Kidney (tissue), 14 donors: ENCODE measurements around the gene UXT. TPM values are rescaled to one million over a fixed set of nuclear protein-coding genes. Genes with fewer than 3 reads are reported as not detected.

Experiments
- DNase-seq, 5 donors: peaks; one replicate each; pipeline ENCODE4 v3.0.0-alpha.2; 2013 to 2020
- FAIRE-seq: peaks from 2 replicates; lab custom pipeline; 2012; peaks lifted over from hg19 to GRCh38; lab: Jason Lieb, UNC
- H3K27ac ChIP-seq, 2 donors: one replicate each; pipeline ENCODE4 v1.7.0; 2013; ENCODE audit warnings: low read depth in 2 of 2, low read length in 2 of 2, inconsistent platforms in 1 of 2
- H3K27me3 ChIP-seq: one replicate; pipeline ENCODE4 v1.7.1; 2013; ENCODE audit warnings: low read length, inconsistent platforms; ENCODE audit not compliant: control insufficient read depth, insufficient read depth
- H3K36me3 ChIP-seq, 3 donors: one replicate each; pipeline versions ENCODE4 v1.7.0 to v1.7.1; 2013; ENCODE audit warnings: low read length in 3 of 3, control low read depth in 1 of 3, inconsistent platforms in 1 of 3; ENCODE audit not compliant: insufficient read depth in 3 of 3, control insufficient read depth in 2 of 3
- H3K4me1 ChIP-seq, 3 donors: one replicate each; pipeline versions ENCODE4 v1.7.0 to v1.7.1; 2013; ENCODE audit warnings: low read length in 3 of 3, inconsistent platforms in 1 of 3, low read depth in 1 of 3; ENCODE audit not compliant: control insufficient read depth in 2 of 3, insufficient read depth in 2 of 3
- H3K4me3 ChIP-seq, 3 donors: one replicate each; pipeline versions ENCODE4 v1.7.0 to v1.8.1; 2013; ENCODE audit warnings: low read length in 3 of 3, control low read depth in 1 of 3, inconsistent platforms in 1 of 3
- H3K9ac ChIP-seq, 3 donors: one replicate each; pipeline versions ENCODE4 v1.7.0 to v1.7.1; 2013; ENCODE audit warnings: low read length in 3 of 3, control low read depth in 1 of 3, inconsistent platforms in 1 of 3
- H3K9me3 ChIP-seq, 3 donors: one replicate each; pipeline versions ENCODE4 v1.7.0 to v1.7.1; 2013; ENCODE audit warnings: low read length in 3 of 3, control low read depth in 1 of 3, inconsistent platforms in 1 of 3; ENCODE audit not compliant: control insufficient read depth in 2 of 3, insufficient read depth in 1 of 3
- intact Hi-C: fragments of 100-400 bp; cut with DNase I; formaldehyde crosslinking; loops from one replicate; pipeline ENCODE4 v1.11.1; 2022
- polyA plus RNA-seq: library from polyadenylated mRNA; stranded (reverse); fragments of 350-450 nt; fragmentation: Illumina TruSeq; extraction: RNeasy Lipid Tissue Mini Kit (QIAGEN cat#74804); gene quantifications from one replicate; pipeline ENCODE4 v1.2.3, GENCODE V29; 2014; ENCODE audit warnings: low read depth, low replicate concordance; ENCODE audit not compliant: insufficient read depth
- total RNA-seq: library from RNA; stranded (reverse); fragmentation: NEBNext Ultra II Directional; extraction: Animal tissue kit (Norgen Biotek cat#: 25700); gene quantifications from one replicate; pipeline ENCODE4 v1.2.1, GENCODE V29; 2021
- TF ChIP-seq, protein P1 (sequence below): IDR thresholded peaks from 3 replicates; pipeline ENCODE4 v1.5.1; 2012; ENCODE audit warnings: mild to moderate bottlenecking, moderate library complexity, borderline replicate concordance; ENCODE audit not compliant: insufficient read depth; ENCODE audit errors: extremely low read depth
- donor health status: control.
- donor health status: control.
- donor health status: control.
- donor health status: control.
- donor health status: control.
- donor health status: DM: yes; HTN: yes; CAD: no.
- donor health status: Normal renal cell carcinoma (clear cell type).

Gene UXT
- total and polyA plus RNA-seq, 2 donors from 2014 or later, result 88.0 to 210 TPM

DNA sequence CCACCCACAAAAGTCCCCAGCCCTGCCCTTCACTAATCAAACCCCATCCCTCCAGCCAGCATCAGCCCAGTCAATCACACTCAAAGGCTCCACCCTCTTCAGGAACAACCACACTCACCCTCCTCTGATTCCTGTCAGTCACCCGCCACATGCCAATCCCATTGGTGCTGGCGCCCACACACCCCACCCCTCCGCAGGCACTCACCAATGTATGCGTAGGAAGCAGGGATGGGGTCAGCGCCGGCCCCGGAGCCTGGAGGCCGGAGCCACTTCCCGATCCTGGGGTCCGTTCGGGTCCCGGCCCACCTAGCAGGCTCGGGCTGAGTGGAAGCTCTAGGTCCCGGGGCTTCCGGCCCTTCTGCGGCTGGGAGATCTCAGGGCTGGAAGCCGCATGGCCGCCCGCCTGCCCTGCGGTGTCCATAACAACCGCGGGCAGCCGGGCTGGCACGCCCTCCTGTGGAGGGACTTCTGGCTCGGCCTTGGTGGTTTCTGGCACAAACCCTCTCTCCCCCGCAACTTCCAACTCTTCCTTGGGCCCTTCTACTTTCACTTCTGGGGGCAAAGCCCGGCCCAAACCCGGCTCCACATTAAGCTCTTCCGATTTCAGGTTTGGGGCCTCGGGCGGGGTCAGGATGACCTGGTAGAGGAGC, 21.3 kb downstream of the UXT start:
- FAIRE-seq, result no peak
- DNase-seq, result peak in 3 of 5 donors; percentile 30 to 74 (median 34)

DNA sequence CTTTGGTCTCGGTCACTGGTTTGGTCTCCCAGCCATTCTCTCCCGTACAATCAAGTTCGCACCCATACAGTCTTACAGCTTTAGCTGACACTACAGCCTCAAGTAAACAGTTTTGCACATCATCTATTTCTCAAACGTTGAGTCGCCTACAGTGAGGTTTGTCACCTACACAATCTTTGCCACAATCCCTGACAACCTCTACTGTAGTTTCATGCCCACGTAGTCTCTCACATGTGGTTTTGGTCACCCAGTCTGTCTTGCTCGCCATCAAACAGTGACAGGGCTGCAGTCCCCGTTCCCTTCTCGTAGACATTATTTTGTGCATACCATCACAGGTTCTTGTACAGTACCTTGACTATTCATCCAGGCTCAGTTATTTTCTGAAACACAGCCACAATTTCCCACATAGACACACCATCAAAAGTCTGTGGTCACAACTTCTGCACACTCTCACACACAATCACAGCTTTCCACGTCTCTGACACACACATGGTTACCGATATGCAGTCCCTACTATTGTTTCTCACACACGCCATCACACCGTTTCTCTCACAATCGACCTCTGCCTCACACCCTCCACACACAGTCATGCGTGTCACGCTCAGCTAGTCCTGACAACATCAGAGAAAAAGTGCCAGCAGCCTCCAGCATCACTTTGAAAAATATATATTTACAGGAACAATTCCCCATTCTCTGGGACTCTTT, 24.0 kb downstream of the UXT start:
- no peak for DNase-seq
- Histone ChIP-seq H3K27me3 (no peaks in the 10 kb centered on the region), H3K27ac (no peak overlapping the region), H3K9me3 (no peaks in the 10 kb centered on the region), H3K9ac (no peak overlapping the region), H3K4me3 (no peak overlapping the region), H3K4me1 (no peaks in the 10 kb centered on the region), H3K36me3 (peaks cover 2 to 22% (median 4%) of the 10 kb centered on the region in 3 donors)
- intact Hi-C loops, result no loop called here
- TF ChIP-seq, protein P1, sequence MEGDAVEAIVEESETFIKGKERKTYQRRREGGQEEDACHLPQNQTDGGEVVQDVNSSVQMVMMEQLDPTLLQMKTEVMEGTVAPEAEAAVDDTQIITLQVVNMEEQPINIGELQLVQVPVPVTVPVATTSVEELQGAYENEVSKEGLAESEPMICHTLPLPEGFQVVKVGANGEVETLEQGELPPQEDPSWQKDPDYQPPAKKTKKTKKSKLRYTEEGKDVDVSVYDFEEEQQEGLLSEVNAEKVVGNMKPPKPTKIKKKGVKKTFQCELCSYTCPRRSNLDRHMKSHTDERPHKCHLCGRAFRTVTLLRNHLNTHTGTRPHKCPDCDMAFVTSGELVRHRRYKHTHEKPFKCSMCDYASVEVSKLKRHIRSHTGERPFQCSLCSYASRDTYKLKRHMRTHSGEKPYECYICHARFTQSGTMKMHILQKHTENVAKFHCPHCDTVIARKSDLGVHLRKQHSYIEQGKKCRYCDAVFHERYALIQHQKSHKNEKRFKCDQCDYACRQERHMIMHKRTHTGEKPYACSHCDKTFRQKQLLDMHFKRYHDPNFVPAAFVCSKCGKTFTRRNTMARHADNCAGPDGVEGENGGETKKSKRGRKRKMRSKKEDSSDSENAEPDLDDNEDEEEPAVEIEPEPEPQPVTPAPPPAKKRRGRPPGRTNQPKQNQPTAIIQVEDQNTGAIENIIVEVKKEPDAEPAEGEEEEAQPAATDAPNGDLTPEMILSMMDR, result no peak
- FAIRE-seq, result no peak

More for the DNA sequence above, 21.3 kb downstream of the UXT start:
- TF ChIP-seq, protein P1, result no peak
- Histone ChIP-seq H3K9me3 (no peaks in the 10 kb centered on the region), H3K4me1 (no peaks in the 10 kb centered on the region), H3K4me3 (no peak overlapping the region), H3K36me3 (peaks cover 2 to 32% (median 9%) of the 10 kb centered on the region in 3 donors), H3K27ac (no peak overlapping the region), H3K27me3 (no peaks in the 10 kb centered on the region), H3K9ac (no peak overlapping the region)
- intact Hi-C loops, result no loop called here

DNA sequence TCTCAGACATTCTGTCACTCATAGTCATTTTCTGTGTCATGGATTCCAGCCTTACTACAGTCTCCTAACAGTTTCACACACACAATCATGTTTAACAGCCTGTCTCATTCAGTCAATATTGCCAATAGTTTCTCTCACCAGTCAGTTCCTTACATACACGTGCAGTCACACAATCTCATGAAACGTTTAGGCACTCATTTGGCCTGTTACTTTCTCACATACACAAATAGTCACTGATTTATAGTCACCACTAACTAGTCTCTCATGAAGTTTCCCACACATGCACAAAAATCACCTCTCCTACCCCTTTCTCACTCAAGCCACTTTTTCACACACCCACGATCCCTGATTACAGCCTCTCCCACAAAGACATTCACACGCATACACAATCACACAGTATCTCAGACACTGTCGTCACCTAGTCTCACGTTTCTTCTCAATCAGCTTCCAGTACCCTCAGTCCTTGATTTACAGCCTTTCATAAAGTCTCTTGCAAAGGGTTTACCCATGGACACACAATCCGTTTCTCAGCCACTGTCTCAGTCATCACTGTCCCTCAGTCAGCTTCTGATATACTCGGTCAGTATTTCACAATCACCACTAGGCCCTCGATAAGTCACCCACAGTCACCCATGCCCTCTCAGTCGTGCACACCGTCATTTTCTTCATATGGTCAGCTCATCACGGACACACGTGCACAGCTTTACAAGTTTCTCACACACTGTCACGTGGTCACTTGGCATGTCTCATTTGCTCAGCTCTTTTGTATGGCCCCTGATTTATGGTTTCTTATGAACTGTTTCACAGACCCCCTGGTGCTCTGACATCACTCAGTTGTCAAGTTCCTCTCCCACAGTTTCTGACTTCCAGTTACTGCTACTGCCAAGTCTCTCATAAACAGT, 25.0 kb downstream of the UXT start:
- no peaks in the 10 kb centered on the region for H3K9me3 ChIP-seq
- no peak overlapping the region for H3K4me3 ChIP-seq
- H3K27ac ChIP-seq, result no peak overlapping the region
- no peak for FAIRE-seq
- no peak overlapping the region for H3K9ac ChIP-seq
- H3K27me3 ChIP-seq, result no peaks in the 10 kb centered on the region
- TF ChIP-seq, protein P1, result no peak
- DNase-seq, result no peak
- H3K4me1 ChIP-seq, result no peaks in the 10 kb centered on the region
- intact Hi-C loops, result no loop called here
- peaks cover 0 to 16% (median 4%) of the 10 kb centered on the region in 3 donors for H3K36me3 ChIP-seq
